T-helper 2 cell treated with Interferon-gamma antibody and Interleukin-4, amounts not matched to agents 100 ng/mL and 5 ng/mL, for 36 hours (primary cell): ENCODE data around the gene SOX21. TPM values are rescaled to one million over a fixed set of nuclear protein-coding genes. Genes with fewer than 3 reads are reported as not detected.

Experiments used
- intact Hi-C: fragments of 100-400 bp; cut with micrococcal nuclease; formaldehyde crosslinking; loops from one replicate; pipeline ENCODE4 v1.15.1; 2023
- total RNA-seq: library from RNA; stranded (reverse); gene quantifications from 2 replicates; pipeline ENCODE4 v1.2.3, GENCODE V29; 2022

Gene SOX21
- total RNA-seq, 1 donor from 2014 or later, result 0.07 TPM

GRCh38 chr13:94679614-94680013 lies 32.7 kb downstream of the SOX21 start:
- intact Hi-C loops, result loop anchor here (10.0 kb wide), 2 partner anchors 475 to 505 kb away; no protein-coding TSS in a partner anchor

GRCh38 chr13:94678845-94679244 lies 33.5 kb downstream of the SOX21 start:
- intact Hi-C loops, result loop anchor here (10.0 kb wide), 2 partner anchors 476 to 506 kb away; no protein-coding TSS in a partner anchor

- intact Hi-C loops, result loop anchor here (10.0 kb wide), 2 partner anchors 477 to 507 kb away; no protein-coding TSS in a partner anchor
Observed at GRCh38 chr13:94677799-94678198, 34.5 kb downstream of the SOX21 start.

GRCh38 chr13:94674609-94675348 lies 37.6 kb downstream of the SOX21 start:
- intact Hi-C loops, result loop anchor here (1.0 to 10.0 kb wide), 4 partner anchors 480 to 804 kb away; no protein-coding TSS in a partner anchor

GRCh38 chr13:94673851-94674250 lies 38.5 kb downstream of the SOX21 start:
- intact Hi-C loops, result loop anchor here (2.0 to 10.0 kb wide), 3 partner anchors 481 to 805 kb away; no protein-coding TSS in a partner anchor

GRCh38 chr13:94672400-94672799 lies 39.9 kb downstream of the SOX21 start:
- intact Hi-C loops, result loop anchor here (10.0 kb wide), 2 partner anchors 482 to 512 kb away; no protein-coding TSS in a partner anchor

GRCh38 chr13:94667190-94667589 lies 45.2 kb downstream of the SOX21 start:
- intact Hi-C loops, result no loop called here

GRCh38 chr13:94666065-94666464 lies 46.3 kb downstream of the SOX21 start:
- intact Hi-C loops, result no loop called here

- intact Hi-C loops, result loop anchor here (5.0 kb wide), 1 partner anchor 737 kb away; no protein-coding TSS in a partner anchor
Observed at GRCh38 chr13:94664889-94665288, 47.5 kb downstream of the SOX21 start.

- intact Hi-C loops, result loop anchor here (5.0 kb wide), 1 partner anchor 740 kb away; no protein-coding TSS in a partner anchor
Observed at GRCh38 chr13:94662274-94662945, 49.9 kb downstream of the SOX21 start.

GRCh38 chr13:94661406-94661805 lies 50.9 kb downstream of the SOX21 start:
- intact Hi-C loops, result loop anchor here (5.0 kb wide), 1 partner anchor 741 kb away; no protein-coding TSS in a partner anchor

GRCh38 chr13:94660695-94661326 lies 51.5 kb downstream of the SOX21 start:
- intact Hi-C loops, result loop anchor here (5.0 kb wide), 1 partner anchor 741 kb away; no protein-coding TSS in a partner anchor

Other genes with a start within 250 kb of the SOX21 start
- gene DCT, start 232.9 kb downstream of the SOX21 start, total RNA-seq, result 0.05 and 0.16 TPM in 2 replicates
- 19.1 and 19.6 TPM in 2 replicates for gene TGDS, start 116.4 kb downstream of the SOX21 start, total RNA-seq
- 7.1 and 7.3 TPM in 2 replicates for gene GPR180, start 110.7 kb downstream of the SOX21 start, total RNA-seq